Measurements from ENCODE around the gene DBX1. TPM values are rescaled to one million over a fixed set of nuclear protein-coding genes. Genes with fewer than 3 reads are reported as not detected.

DBX1 gene
- total and polyA plus RNA-seq, 2 experiments from 2014 or later: not detected

GRCh38 chr11:20138707-20139106 lies 21.6 kb downstream of the DBX1 start:
- no peak for ATAC-seq

More at GRCh38 chr11:20138707-20139106, 21.6 kb downstream of the DBX1 start:
- Histone ChIP-seq H3K4me2 (no peak overlapping the region), H2AFZ (no peak overlapping the region), H3K36me3 (ENCODE audit: insufficient read depth) (no peaks in the 10 kb centered on the region), H3F3A (replicated peaks; ENCODE audit: low read depth) (no peaks in the 10 kb centered on the region), H3K4me1 (ENCODE audit: insufficient read depth) (no peaks in the 10 kb centered on the region), H4K20me1 (replicated peaks; ENCODE audit: insufficient read depth) (no peaks in the 10 kb centered on the region), H3K4me3 (no peak overlapping the region), H3K27ac (ENCODE audit: low read depth) (no peak overlapping the region), H3K27me3 (ENCODE audit: insufficient read depth) (peaks cover 7% of the 10 kb centered on the region; the same call in 1 of the 2 replicates), H3K9me2 (ENCODE audit: insufficient read depth) (no peaks in the 10 kb centered on the region), H3K79me2 (replicated peaks; ENCODE audit: insufficient read depth) (no peaks in the 10 kb centered on the region)
- no peaks in the 10 kb centered on the region for H3K4me1 Mint-ChIP-seq
- no peak for DNase-seq (ENCODE audit: low spot score)
- H3K36me3 Mint-ChIP-seq (ENCODE audit: low read depth): no peaks in the 10 kb centered on the region
- H3K27me3 Mint-ChIP-seq (ENCODE audit: insufficient read depth, low read depth, poor library complexity): peaks cover 6% of the 10 kb centered on the region
- TF ChIP-seq EZH2phosphoT487 (IDR thresholded peaks at IDR 0.05; ENCODE audit: unreplicated experiment) (no peak), ZNF462 (CRISPR knock-in tag; IDR thresholded peaks at IDR 0.05) (no peak), CREB1 (CRISPR knock-in tag; IDR thresholded peaks at IDR 0.05; ENCODE audit: low read depth) (no peak), POLR2AphosphoS5 (IDR thresholded peaks at IDR 0.05; ENCODE audit: low read depth) (no peak)
- H3K4me3 Mint-ChIP-seq: no peak overlapping the region
- peaks cover 6% of the 10 kb centered on the region; the same call in 2 of the 3 replicates for H3K9me3 Mint-ChIP-seq
- H3K27ac Mint-ChIP-seq: no peak overlapping the region
